LoVo (cell line): ENCODE data around the gene PYCR2.

ENCODE experiments used
- DNase-seq: peaks from one replicate; pipeline ENCODE4 v3.0.0-alpha.2; 2016; ENCODE audit warnings: low spot score

PYCR2 gene

GRCh38 chr1:225876900-225877510 is 47.0 kb downstream of the PYCR2 start:
- DNase-seq = no peak

GRCh38 chr1:225875044-225875815 is 48.8 kb downstream of the PYCR2 start:
- peak; percentile 87 for DNase-seq

GRCh38 chr1:225874431-225874830 is 49.6 kb downstream of the PYCR2 start:
- DNase-seq = no peak

GRCh38 chr1:225873281-225873850 is 50.7 kb downstream of the PYCR2 start:
- no peak for DNase-seq

GRCh38 chr1:225872075-225872430 is 52.0 kb downstream of the PYCR2 start:
- DNase-seq = no peak

- DNase-seq = no peak
Measured at GRCh38 chr1:225871359-225872074, 52.5 kb downstream of the PYCR2 start.

- DNase-seq = no peak
Measured at GRCh38 chr1:225870911-225871310, 53.1 kb downstream of the PYCR2 start.
